Sigmoid colon (tissue), 4 donors: ENCODE data around the gene MAD1L1.

Experiments
- EP300 ChIP-seq, 4 donors: sonication (generic); formaldehyde crosslinking; IDR thresholded peaks; one replicate each; pipeline ENCODE4 v1.6.1; 2017; ENCODE audit warnings: antibody characterized with exemption in 4 of 4
- POLR2A ChIP-seq, 2 donors: fragments of 450-650 bp; IDR thresholded peaks; one replicate each; pipeline ENCODE4 v1.6.1; 2016; ENCODE audit warnings: antibody characterized with exemption in 2 of 2, mild to moderate bottlenecking in 2 of 2, moderate library complexity in 2 of 2
- TF ChIP-seq, protein P1 (sequence below), 4 experiments: fragments of 450-650 bp in 3 of 4; fragments of 200-600 bp in 1 of 4; IDR thresholded peaks; one replicate each; pipeline ENCODE4 v1.5.1; 2016 to 2019; ENCODE audit warnings: antibody characterized with exemption in 4 of 4, mild to moderate bottlenecking in 3 of 4, moderate library complexity in 2 of 4

DNA sequence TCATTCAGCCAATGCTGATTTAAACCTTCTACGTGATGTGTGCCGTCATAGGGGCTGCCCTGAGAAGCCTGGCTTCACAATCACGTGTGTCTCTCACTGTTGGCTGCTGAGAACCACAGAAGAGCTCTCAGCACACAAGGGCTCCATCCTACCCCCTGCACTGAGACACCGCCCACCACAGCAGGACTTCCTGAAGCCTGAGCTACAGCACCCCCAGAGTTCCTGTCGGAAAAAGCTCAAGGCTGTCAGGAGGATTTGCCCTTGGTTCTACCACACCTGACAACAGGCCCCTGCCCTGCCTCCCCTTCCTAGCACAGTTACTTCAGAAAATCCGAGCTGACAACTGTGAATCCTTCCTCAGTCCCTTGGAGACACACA lies 191.9 kb downstream of the MAD1L1 start:
- TF ChIP-seq EP300 (IDR thresholded peaks at IDR 0.05) (no peak), POLR2A (IDR thresholded peaks at IDR 0.05) (no peak)
- TF ChIP-seq, protein P1, sequence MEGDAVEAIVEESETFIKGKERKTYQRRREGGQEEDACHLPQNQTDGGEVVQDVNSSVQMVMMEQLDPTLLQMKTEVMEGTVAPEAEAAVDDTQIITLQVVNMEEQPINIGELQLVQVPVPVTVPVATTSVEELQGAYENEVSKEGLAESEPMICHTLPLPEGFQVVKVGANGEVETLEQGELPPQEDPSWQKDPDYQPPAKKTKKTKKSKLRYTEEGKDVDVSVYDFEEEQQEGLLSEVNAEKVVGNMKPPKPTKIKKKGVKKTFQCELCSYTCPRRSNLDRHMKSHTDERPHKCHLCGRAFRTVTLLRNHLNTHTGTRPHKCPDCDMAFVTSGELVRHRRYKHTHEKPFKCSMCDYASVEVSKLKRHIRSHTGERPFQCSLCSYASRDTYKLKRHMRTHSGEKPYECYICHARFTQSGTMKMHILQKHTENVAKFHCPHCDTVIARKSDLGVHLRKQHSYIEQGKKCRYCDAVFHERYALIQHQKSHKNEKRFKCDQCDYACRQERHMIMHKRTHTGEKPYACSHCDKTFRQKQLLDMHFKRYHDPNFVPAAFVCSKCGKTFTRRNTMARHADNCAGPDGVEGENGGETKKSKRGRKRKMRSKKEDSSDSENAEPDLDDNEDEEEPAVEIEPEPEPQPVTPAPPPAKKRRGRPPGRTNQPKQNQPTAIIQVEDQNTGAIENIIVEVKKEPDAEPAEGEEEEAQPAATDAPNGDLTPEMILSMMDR (IDR thresholded peaks at IDR 0.05): no peak
